GM18867 (cell line): ENCODE results near the gene HPCAL4.
A peak's percentile ranks its signal among the peaks of the same experiment; 100 is the strongest.

Source experiments
- ATAC-seq: cut with Tn5 transposase; IDR thresholded peaks from one replicate; pipeline ENCODE4 v1.9.1; 2021; ENCODE audit warnings: mild to moderate bottlenecking, moderate library complexity; ENCODE audit not compliant: unreplicated experiment

HPCAL4 gene

GRCh38 chr1:39678889-39679288 lies 12.3 kb downstream of the HPCAL4 start:
- no peak for ATAC-seq

- ATAC-seq: no peak
Measured at GRCh38 chr1:39677645-39678044, 13.6 kb downstream of the HPCAL4 start.

GRCh38 chr1:39676948-39677548 lies 14.2 kb downstream of the HPCAL4 start:
- no peak for ATAC-seq

DNA sequence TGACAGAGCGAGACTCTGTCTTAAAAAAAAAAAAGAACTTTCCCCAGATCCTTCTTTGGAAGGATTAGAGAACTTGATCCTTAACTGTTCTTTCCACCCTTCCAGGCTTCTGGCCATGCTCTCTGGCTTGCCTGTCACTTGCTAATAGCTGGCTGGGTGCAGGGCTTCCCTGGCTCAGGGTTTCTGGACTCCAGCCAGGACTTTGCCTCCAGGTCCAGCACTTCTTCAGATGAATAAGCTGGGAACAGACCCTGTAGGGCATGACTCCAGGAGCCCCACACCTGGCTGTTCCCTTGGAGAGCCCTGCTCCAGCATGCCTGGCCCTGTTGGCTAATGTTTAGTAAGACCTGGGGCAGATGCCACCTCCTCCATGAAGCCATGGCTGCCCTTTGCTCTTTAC lies 16.0 kb downstream of the HPCAL4 start:
- no peak for ATAC-seq

- no peak for ATAC-seq
Measured at GRCh38 chr1:39673215-39673614, 18.0 kb downstream of the HPCAL4 start.

DNA sequence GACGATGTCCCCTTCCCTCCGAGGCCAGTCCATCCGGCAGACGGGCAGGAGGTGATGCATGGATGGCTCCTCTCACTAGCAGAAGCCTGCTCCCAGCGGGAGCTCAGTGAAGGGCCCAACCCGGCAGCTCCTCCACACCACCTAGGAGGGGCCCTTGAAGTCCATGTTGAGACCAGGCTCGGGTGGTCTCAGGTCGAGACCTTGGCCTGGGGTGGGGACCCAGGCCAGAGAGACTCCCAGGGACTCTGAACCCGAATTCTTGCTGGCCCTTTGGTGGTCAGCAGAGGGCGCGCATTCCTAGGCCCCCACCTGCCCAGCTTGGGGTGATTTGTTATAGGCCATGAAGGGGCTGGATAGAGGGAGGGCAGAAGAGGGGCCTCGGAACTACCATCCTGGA lies 18.7 kb downstream of the HPCAL4 start:
- no peak for ATAC-seq

DNA sequence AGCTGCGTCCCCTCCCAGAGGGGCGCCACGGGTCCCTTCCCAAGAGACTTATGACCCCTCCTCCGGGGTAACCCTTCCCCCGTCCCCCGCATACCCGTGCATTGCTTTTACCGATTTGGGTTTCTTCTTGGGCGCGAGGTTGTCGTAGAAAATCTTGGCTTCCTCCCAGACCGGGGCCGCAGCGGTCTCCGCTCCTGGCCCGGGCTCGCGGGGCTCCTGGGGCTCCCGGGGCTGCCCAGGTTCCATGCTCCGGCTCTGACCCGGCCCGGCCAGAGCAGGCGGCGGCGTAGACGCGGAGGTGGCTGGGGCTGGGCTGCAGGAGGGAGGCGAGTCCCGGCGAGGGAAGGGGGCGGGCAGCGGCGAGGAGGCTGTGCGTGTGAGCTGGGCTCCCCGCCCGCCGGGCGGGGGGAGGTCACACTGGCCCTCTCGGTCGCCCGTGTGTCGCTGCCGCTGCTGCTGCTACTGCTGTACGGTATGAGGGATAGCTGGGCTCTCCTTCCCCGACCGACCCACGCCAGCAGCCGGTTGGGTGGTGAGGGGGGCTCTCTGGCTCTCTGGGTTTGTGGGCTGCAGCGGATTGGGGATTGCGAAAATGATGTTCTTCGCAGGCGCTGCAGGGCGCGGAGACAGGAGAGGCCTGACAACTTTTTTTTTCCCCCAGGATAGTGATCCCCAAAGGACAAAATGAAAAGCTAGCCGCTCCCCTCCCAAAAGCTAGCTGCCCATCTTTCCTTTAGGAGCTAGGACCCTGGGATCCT lies 19.3 kb downstream of the HPCAL4 start, which contains the start of gene NT5C1A:
TSS of gene NT5C1A (minus strand) at position 315 of the 758 bp plus-strand sequence. CDS start at position 246, 69 bp downstream.
- no peak for ATAC-seq

- no peak for ATAC-seq
Measured at GRCh38 chr1:39671433-39671792, 19.8 kb downstream of the HPCAL4 start.

DNA sequence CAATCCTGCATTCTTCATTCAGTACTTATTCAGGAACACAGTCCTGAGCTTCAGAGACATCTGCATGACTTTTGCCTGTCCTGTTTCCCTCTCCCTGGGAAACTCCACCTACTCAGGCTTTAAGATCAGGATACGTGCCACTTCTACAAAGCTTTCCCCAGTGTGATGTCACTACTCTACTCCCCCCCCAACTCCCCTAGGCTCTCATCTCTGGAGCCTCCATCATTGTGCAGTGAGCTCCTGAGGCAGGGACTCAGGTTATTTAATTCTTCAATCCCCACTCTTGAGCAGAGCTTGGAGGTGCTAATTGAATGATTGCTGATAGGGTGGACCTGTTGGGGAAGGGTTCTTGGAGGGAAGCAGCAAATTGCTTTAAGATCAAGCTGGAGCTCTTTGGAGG lies 20.5 kb downstream of the HPCAL4 start:
- ATAC-seq: no peak

- ATAC-seq: no peak
Measured at GRCh38 chr1:39668894-39669293, 22.3 kb downstream of the HPCAL4 start.

DNA sequence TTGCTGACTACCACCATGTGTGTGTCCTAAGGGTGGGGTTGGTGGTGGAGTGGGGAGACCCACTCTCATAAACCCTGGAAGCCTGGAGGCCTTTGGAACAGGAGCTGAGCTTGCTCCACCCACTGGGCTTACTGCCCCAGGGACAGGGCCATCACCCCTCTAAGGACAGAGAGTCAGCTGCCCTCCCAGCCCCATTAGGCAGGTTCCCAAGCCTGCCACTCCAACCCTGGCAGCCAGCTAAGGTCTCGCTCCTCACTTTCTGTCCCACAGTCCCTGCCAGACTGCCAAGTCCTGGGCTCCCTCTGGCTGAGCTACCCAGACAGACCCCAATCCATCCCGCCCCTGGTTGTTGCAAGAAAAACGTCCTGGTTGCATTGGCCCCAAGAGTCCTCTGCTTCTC lies 23.1 kb downstream of the HPCAL4 start:
- no peak for ATAC-seq

DNA sequence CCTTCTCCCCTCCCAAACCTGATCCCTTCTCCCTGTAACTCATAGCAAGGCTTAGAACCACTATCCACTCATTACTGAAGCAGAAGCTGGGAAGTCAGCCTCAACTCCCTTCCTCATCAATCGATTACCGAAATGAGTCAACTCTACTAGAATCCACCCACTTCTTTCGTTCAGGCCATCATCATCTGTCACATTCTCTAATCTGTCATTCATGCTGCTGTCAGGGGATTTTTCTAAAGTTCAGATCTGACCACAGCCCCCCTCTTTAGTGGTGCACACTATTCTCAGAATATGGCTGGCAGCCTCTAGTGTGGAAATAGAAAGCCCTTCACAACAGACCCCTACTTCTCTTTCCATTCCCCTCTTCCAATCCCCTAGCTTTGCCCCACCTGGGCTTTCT lies 24.5 kb downstream of the HPCAL4 start:
- ATAC-seq: peak; percentile 77

- ATAC-seq: no peak
Measured at GRCh38 chr1:39663559-39663958, 27.7 kb downstream of the HPCAL4 start.

GRCh38 chr1:39662861-39663260 lies 28.4 kb downstream of the HPCAL4 start:
- ATAC-seq: no peak

GRCh38 chr1:39659538-39659937 lies 31.7 kb downstream of the HPCAL4 start:
- ATAC-seq: no peak

DNA sequence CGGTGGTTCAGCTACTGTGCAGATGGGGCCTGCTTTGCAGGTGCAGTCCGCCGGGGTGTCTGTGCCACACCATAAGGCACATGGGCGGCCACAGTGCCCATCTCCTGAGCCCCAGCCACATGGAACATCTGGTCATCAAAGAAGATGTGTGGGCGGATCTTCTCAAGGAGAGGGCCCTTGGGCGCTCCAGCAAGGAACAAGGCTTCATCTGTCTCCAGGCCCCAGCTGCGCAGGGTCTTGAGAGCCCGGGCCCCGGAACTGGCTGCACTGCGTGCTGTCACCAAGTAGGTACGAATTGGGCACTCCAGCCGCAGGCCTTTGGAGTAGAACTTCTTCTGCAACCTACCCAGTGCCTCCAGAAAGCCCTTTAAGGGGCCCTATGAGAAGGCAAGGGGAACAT lies 32.1 kb downstream of the HPCAL4 start:
- ATAC-seq: no peak

- no peak for ATAC-seq
Measured at GRCh38 chr1:39657923-39658485, 33.2 kb downstream of the HPCAL4 start.

GRCh38 chr1:39657402-39657801 lies 33.8 kb downstream of the HPCAL4 start:
- no peak for ATAC-seq

DNA sequence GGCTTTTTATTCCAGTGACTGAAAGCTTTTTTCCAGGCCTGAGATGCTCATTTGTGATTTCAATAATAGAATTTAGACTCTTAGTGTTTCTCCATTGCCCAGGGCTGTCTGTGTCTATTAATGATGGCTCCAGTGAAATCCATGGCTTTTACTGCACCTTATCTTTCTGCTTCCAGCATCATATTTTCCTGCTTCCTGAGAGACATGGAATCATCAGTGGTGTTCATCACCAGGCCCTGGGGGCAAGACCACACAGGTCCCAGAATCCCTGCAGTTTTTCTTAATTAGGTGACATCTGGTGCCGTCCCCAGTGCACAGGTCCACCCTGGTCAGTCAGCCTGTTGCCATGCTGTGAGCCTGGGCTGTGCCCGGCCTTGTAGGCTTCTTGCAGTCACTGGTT lies 34.8 kb downstream of the HPCAL4 start:
- no peak for ATAC-seq

- no peak for ATAC-seq
Measured at GRCh38 chr1:39655578-39656268, 35.5 kb downstream of the HPCAL4 start.

DNA sequence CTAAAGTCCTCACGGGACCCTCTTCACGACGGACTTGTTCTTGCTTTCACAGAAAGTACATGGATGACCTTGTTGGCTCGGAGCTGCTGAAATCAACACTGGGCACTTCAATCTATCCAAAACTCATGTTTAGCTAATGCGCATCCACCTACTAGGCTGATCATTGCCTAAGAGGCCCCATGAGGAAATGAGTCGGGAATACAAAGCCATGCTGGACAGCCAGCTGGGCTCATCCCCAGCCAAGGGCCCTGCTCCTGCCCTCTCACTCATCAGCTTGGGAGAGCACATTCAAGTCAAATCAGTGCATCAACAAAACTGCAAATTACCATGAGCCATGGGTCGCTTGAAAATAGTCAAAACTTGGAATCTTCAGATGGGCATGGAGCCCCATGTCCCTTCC lies 36.9 kb downstream of the HPCAL4 start:
- ATAC-seq: no peak

DNA sequence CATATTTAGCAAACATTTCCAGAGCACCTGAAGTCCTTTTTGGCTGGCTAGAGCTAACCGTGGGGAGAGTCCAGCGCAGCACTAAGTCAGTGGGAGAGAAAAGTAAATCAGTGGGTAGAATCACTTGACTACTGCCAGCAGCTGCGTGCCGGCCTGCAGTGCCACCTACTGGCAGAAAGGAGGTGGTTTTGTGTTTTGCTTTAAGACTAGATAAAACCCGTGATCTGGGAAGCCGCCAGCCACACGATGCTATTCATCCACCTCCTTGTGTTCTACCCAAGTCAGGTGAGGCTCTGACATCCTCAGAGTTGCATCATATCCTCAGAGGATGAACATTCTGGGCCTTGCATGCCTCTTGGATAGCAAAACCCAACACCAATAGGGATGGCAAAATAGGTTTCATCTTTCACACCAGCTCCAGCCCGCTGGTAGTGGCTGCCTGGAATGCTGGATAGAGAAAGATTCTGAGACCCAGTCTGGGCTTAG lies 37.6 kb downstream of the HPCAL4 start:
- ATAC-seq: no peak
